OCI-LY7 (cell line): ENCODE measurements around the gene PPM1M.

Experiments
- CTCF ChIP-seq: fragments of 200-600 bp; sonication (generic); conservative IDR thresholded peaks from 2 replicates; pipeline ENCODE4 v1.5.1; 2014; ENCODE audit warnings: mild to moderate bottlenecking, antibody characterized with exemption, low read length, moderate library complexity, mixed read lengths
- EZH2phosphoT487 ChIP-seq: fragments of 200-600 bp; sonication (generic); IDR thresholded peaks from 2 replicates; pipeline ENCODE4 v1.6.1; 2018; ENCODE audit warnings: low read depth, borderline replicate concordance, mild to moderate bottlenecking, mixed run types, antibody characterized with exemption, low read length, moderate library complexity, mixed read lengths

- TF ChIP-seq CTCF = no peak
- TF ChIP-seq EZH2phosphoT487 = no peak
These were observed 46.9 kb downstream of the PPM1M start for GRCh38 chr3:52292247-52293065.
